ES-I3 (cell line): ENCODE data around the gene GRHL3.

Source experiments
- H3K36me3 ChIP-seq: 2 replicates; pipeline ENCODE4 v1.6.1; 2013; ENCODE audit warnings: mild to moderate bottlenecking, low read length, control low read depth, moderate library complexity; ENCODE audit not compliant: insufficient read depth
- H3K4me1 ChIP-seq: 2 replicates; pipeline ENCODE4 v1.6.1; 2013; ENCODE audit warnings: mild to moderate bottlenecking, control low read depth, low read length; ENCODE audit not compliant: insufficient read depth
- H3K9ac ChIP-seq: 2 replicates; pipeline ENCODE4 v1.6.1; 2013; ENCODE audit warnings: low read depth, mild to moderate bottlenecking, low read length, moderate library complexity
- H3K9me3 ChIP-seq: 2 replicates; pipeline ENCODE4 v1.6.1; 2013; ENCODE audit warnings: mild to moderate bottlenecking, low read length, moderate library complexity; ENCODE audit not compliant: control insufficient read depth, insufficient read depth

The GRHL3 gene

DNA sequence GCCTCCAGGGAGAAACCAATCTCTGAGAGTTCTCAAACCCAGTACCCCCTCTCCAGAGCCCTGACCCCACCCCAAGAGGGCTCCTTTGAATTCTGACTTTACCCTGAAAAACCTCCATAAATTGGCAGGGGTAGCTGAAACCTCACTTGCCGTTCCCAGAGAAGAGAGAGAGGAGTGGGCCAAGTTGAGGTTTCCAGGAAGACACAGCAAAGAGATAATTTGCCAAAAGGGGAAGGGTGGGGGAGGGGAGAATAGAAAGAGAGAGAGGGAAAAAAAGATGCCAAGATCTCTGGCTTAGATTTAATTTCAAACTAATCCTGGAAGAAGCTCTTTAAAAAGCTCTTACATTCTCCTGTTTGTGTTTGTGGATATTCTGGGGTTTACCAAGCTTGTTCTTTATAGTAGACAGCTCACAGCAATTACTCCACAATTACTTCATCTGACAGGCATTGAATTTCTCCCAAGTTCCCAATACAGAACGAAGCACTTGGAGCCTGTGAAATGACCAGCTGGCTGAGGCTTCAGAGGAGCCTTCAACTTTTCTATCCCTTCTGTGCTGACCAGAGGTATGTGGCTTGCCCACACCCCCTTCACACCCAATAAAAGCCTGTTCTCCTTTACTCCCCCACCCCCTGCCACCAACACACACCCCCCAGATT lies 1.1 kb upstream of the GRHL3 start:
- H3K4me1 ChIP-seq = peaks cover 39% of the 10 kb centered on the region
- H3K36me3 ChIP-seq = no peaks in the 10 kb centered on the region
- H3K9me3 ChIP-seq = no peaks in the 10 kb centered on the region
- H3K9ac ChIP-seq = no peak overlapping the region

DNA sequence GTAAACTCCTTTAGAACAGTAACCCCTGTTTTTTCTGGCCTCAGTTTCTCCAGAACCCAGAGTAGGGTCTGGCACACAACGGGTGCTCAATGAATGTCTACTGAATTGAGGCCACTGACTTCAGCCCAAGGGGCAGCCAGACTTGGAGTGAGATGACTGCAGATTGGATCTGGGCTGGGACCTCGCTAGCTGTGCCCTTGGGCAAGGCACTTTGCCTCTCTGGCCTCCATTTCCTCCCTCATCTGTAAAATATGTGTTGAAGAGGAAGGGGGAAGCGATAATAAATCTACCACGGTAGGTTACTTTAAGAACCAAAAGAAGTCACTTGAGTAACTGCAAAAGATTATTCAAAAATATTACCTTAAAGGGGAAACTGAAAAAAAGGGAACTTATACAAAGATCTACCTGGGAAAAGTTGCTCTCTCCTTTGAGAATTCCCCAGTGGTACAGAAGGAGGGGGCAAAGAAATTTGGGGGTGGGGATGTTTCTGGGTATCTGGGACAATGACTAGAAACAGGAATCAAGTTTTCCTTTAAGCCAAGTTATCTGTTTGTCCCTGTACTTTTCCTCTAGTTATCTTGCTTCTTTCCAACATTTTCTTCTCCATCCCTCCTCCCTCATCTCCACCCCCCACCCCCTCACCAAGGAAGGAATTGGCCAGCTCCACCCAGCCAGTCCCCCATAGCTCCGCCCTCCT lies 394 bp upstream of the GRHL3 start:
- no peaks in the 10 kb centered on the region for H3K9me3 ChIP-seq
- H3K9ac ChIP-seq = peak overlapping the region; percentile 66; the same call in 1 of the 2 replicates
- H3K4me1 ChIP-seq = peaks cover 43% of the 10 kb centered on the region
- no peaks in the 10 kb centered on the region for H3K36me3 ChIP-seq

DNA sequence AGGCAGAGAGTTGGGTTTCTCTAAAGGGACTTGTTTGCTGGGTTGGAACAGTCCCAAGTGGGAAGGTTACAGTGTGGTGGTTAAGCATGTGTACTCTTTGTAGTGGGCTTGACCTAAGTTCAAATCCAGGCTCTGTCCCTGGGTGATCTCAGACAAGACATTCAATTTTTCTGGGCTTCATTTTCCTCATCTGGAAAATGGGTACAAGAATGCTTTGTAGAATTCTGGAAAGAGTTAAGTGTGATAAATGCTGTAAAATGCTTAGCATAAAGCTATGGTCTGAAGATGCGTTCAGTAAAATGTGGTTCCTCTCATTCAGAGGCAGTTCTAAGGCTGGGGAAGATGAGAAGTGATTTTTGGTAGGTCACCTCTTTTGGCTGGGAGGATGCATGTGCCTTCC lies 805 bp downstream of the GRHL3 start:
- no peaks in the 10 kb centered on the region for H3K9me3 ChIP-seq
- peaks cover 43% of the 10 kb centered on the region for H3K4me1 ChIP-seq
- no peaks in the 10 kb centered on the region for H3K36me3 ChIP-seq
- peak overlapping the region; percentile 66; the same call in 1 of the 2 replicates for H3K9ac ChIP-seq

DNA sequence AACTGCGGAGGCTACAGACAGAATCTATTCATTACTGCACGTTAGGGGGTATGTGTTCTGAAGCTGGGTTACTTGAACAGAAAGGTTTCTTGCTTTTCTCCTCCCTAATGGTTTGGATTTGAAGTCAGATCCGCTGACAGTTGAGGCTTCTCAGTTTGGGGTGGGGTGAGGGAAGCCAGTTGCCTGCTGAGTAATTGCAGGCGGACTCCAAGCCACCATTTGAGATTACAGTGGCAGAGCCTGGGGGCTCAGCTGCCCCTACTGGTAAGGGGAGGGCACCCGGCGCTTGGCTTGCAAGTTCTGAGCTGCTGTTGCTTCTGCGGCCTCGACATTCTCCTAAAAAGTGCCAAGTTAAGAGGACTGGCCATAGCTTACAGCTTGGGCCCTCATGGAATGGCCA lies 2.0 kb downstream of the GRHL3 start:
- Histone ChIP-seq H3K4me1 (peaks cover 43% of the 10 kb centered on the region), H3K9me3 (no peaks in the 10 kb centered on the region), H3K9ac (peak overlapping the region; percentile 77; the same call in 1 of the 2 replicates), H3K36me3 (no peaks in the 10 kb centered on the region)

DNA sequence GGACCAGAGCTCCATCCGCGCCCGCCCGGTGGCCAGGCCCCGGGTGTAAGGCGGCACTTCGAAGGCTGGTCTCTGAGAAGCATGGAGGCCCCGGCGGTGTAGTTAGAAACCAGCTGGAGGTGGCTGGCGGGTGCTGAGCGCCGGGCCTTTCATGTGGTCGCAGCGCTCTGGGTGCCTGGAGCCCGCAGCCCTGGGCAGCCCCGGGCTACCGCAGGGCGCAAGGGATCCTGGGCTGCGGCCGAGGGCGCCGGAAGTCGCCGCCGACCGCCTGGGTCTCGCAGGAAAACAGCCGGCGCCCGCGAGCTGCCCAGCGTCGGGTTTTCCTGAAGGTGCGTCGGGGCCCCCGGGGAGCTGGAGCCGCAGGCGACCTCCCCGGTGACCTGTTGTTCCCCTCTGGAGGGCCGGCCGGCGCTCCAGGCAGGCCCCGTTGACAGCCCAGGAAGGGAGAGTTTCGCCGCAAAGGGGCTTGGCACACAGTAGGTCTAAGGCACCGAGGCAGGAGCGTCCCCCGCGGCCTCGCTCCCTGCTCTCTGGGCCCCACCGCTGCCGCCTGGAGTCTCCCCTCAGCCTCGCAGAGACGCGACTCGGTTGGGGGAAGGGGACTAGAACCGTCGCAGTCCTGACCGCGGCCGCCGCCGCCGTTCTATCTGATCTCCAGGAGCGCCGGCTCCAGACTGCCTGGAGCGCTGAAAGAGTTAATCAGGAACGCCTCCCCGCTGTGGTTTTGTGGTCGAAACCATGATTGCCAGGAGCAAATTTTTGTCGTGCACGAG lies 2.7 kb downstream of the GRHL3 start:
- Histone ChIP-seq H3K36me3 (no peaks in the 10 kb centered on the region), H3K4me1 (peaks cover 42% of the 10 kb centered on the region), H3K9me3 (no peaks in the 10 kb centered on the region), H3K9ac (peak overlapping the region; percentile 77; the same call in 1 of the 2 replicates)

DNA sequence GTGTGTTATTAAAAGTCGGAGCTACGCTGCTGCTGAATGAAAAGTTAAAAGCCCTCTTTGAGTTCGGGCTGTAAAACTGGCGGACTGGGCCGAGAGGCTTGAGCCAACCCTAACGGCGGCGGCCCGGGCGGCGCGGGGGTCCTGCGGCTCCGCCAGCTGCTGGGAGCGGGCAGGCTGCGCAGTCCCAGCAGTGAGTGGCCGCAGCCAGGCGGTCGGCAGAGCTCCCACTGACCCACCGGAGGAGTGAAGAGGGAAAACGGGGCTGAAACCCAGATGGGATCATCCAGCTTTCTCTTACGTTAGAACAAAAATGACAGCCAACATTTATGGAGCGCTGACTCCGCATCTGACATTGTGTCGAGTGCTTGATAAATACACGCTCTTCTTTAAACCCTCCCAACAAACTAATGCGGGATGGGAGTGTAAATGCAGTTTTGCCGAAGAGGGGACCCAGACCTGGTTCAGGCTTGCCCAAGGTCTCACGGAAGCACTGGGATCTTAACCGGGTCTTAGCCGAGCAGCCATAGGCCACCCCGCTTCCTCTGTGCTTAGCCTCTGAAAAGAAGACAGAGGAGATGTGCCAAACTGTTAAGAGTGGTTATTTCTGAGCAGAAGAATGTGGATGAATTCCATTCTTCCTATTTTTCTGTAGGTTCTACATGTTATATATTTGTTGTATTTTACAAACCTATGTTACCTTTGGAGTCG lies 3.5 kb downstream of the GRHL3 start:
- H3K9ac ChIP-seq = peak overlapping the region; percentile 77; the same call in 1 of the 2 replicates
- no peaks in the 10 kb centered on the region for H3K9me3 ChIP-seq
- H3K4me1 ChIP-seq = peaks cover 34% of the 10 kb centered on the region
- no peaks in the 10 kb centered on the region for H3K36me3 ChIP-seq

DNA sequence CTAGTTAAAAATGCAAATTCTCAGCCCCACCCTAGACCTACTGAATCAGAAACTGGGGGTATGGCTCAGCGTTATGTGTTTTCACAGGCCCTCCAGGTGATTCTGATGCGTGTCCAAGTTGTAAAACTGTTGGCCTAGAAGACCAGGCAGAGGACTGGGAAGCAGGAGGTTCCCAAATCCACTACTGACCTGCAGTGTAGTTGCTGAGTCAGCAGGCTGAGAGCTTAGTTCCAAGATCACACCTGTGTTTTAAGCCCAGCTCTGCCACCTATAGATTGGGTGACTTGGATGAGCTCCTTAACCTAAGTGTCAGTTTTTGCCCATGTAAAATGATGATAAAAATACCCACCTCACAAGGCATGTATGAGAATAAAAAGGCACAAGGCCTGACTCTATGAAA lies 4.1 kb downstream of the GRHL3 start:
- H3K36me3 ChIP-seq = no peaks in the 10 kb centered on the region
- H3K9ac ChIP-seq = no peak overlapping the region
- peaks cover 28% of the 10 kb centered on the region for H3K4me1 ChIP-seq
- no peaks in the 10 kb centered on the region for H3K9me3 ChIP-seq

DNA sequence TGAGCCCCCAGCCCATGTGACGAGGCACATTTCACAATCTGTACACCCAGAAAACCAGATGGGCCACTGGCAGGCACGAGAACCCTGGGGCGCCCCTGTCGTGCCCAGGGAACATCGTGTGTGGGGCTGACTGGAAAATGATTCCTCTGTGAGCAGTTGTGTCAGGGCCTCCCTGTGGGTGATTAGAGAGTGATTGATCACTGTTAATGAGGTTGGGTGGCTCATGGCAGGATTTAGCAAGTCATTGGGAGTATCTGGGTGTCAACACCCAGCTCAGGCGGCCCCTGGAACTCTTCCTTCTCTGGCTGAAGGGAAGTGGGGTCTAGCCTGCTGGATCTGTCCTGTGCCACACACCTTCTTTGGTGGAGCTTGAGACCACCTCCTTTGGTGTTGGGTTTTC lies 5.7 kb downstream of the GRHL3 start:
- H3K9ac ChIP-seq = no peak overlapping the region
- no peaks in the 10 kb centered on the region for H3K36me3 ChIP-seq
- peaks cover 29% of the 10 kb centered on the region for H3K4me1 ChIP-seq
- no peaks in the 10 kb centered on the region for H3K9me3 ChIP-seq

DNA sequence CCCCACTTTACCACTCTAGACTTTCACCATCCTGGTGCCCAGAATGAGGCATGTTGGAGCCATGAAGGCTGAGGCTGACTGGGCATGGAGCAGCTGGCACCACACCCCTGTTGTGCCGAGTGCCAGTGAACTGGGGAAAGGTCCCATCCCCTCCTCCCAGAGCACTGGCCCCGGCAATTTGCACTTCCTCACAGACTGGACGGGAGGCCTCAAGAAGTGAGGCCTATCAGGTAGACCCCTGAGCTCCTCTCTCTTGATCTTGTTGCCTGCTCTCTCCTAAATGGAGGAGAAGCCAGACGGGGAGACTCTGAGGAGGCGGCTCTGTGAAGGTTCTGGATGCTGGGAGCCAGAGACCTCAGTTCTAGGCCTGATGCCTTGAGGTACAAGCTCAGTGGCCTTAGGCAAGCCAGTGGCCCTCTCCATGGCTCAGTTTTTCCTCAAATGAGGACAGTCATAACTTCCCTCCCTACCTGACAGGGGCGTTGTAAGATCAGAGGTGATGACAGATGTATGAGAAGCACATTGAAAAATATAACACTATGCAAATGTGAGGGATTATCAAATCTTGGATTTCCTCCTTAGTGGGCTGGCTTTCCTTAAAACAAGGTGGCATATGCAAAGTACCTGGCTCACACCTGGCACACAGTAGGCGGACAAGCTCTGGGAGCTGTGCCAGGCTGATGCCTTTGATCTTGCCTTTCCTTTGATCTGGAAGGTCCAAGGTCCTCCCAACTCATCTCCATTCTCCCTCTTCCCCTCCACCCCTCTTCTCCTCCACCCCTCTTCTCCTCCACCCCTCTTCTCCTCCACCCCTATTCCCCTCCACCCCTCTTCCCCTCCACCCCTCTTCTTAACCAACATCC lies 6.7 kb downstream of the GRHL3 start:
- Histone ChIP-seq H3K9me3 (no peaks in the 10 kb centered on the region), H3K9ac (no peak overlapping the region), H3K4me1 (peaks cover 32% of the 10 kb centered on the region), H3K36me3 (no peaks in the 10 kb centered on the region)

DNA sequence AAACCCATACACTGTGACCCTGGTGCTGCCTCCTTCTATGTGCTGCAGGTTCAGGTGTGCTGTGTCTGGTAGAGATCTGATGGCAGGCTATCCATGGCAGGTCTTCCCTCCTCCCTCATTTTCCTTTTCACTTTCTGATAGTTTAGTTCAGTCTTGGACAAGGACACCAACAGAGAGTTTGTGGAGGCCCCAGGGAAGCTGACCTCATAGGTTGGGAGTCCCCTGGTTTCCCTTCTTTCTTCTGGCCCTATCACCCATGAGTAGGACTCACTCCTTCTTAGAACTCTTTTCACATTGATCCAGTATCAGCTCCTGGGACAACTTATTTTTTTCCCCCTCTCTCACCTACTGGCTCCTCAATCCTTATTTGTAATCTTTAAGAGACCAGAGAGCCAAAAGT lies 8.3 kb downstream of the GRHL3 start:
- Histone ChIP-seq H3K9ac (no peak overlapping the region), H3K9me3 (no peaks in the 10 kb centered on the region), H3K36me3 (no peaks in the 10 kb centered on the region), H3K4me1 (peaks cover 26% of the 10 kb centered on the region)

DNA sequence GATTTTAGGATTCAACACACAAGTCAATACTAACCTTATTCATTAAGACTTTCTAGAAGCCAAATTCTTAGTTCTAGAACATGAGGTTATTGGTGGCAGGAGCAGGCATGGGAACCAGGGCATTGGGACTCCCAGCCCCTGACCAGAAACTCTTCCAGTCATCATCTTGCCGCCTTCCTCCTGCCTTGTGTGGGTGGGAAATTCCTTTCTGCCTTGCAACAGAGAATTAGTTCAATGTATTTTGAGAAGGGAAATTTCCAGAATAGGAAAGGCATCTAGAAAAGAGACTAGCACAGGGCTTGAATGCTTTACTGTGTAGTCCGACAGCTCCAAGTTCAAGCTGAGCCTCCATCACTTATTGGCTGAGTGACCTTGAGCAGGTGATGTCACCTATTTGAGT lies 8.7 kb downstream of the GRHL3 start:
- Histone ChIP-seq H3K9me3 (no peaks in the 10 kb centered on the region), H3K4me1 (peaks cover 24% of the 10 kb centered on the region)

DNA sequence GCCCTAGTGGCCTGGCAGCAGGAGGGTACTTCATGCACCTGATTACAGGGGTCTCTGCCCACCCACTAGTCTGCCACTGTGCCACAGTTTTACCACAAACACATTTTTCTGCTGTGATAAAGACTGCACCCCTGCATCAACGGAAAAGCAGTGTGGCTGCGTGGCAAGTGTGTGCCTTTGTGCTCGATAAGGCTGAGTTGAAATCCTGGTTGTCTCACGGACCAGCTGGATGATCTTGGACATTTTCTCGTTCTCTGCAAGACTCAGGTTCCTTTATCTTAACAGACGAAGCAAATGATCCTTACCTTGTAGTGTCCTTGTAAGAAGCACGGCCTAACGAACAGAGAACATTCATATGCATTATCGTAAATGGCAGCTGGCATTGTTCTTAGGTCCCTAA lies 10.2 kb downstream of the GRHL3 start:
- H3K9ac ChIP-seq = no peak overlapping the region
- H3K36me3 ChIP-seq = no peaks in the 10 kb centered on the region
- H3K4me1 ChIP-seq = peaks cover 17% of the 10 kb centered on the region; the same call in 1 of the 2 replicates
- H3K9me3 ChIP-seq = no peaks in the 10 kb centered on the region

More for the DNA sequence above, 8.7 kb downstream of the GRHL3 start:
- Histone ChIP-seq H3K36me3 (no peaks in the 10 kb centered on the region), H3K9ac (no peak overlapping the region)

DNA sequence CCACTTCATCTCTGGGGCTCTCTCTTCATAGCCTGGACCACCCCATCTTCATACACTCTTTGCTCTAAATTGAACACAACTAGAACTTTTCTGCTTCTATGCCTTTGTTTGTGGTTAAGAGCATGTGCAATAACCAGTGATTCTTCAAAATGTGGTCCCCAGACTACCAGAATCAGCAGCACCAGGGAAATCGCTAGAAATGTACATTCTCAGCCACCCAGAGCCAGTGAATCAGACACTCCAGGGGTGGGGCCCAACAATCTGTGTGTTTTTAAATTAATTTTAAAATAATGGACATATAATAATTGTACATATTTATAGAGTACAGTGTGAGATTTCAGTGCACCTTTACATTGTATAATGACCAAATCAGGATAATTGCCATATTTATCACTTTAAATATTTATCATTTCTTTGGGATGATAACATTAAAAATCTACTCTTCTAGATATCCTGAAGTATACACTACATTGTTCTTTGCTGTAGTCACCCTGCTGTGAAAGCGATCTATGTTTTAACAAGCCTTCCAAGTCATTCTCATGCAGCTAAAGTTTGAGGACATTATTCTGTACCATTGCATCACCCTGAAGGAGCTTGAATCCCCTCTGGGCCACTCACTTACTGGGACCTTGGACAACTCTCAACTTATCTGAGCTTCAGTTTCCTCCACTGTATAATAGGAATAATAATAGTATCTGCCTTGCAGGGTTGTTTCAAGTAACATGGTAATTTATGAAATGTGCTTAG lies 10.8 kb downstream of the GRHL3 start:
- Histone ChIP-seq H3K9ac (no peak overlapping the region), H3K36me3 (no peaks in the 10 kb centered on the region), H3K9me3 (no peaks in the 10 kb centered on the region), H3K4me1 (peaks cover 17% of the 10 kb centered on the region; the same call in 1 of the 2 replicates)
